Skeletal muscle cell (primary cell): ENCODE measurements around the gene NKD2.

ENCODE experiments used
- DNase-seq: peaks from one replicate; pipeline ENCODE4 v3.0.0-alpha.2; 2010; ENCODE audit warnings: low read depth
- H3K4me3 ChIP-seq: 2 replicates; pipeline ENCODE4 v1.5.1; 2011; ENCODE audit warnings: low read depth, mild to moderate bottlenecking, control low read depth, low read length, moderate library complexity

Gene NKD2

GRCh38 chr5:978054-978453, 30.5 kb upstream of the NKD2 start:
- no peak overlapping the region for H3K4me3 ChIP-seq
- no peak for DNase-seq

DNA sequence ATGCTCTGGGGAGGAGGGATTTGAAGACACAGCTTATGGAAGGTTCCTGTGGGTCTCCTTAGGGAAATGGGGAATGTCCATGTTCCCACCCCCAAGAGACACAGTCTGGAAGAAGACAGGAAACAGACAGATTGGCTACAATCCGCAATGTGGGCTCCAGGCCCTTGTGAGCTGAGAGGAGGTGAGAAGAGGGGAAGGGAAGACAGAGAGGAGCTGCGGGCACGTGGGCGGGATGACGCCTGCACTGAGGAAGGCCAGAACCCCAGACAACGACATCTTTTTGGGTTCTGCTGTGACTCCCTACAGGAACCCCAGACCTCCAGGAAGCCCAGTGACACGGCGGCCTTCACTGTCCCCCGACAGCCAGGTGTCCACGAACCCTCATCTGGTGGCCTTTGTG, 29.9 kb upstream of the NKD2 start:
- no peak for DNase-seq

DNA sequence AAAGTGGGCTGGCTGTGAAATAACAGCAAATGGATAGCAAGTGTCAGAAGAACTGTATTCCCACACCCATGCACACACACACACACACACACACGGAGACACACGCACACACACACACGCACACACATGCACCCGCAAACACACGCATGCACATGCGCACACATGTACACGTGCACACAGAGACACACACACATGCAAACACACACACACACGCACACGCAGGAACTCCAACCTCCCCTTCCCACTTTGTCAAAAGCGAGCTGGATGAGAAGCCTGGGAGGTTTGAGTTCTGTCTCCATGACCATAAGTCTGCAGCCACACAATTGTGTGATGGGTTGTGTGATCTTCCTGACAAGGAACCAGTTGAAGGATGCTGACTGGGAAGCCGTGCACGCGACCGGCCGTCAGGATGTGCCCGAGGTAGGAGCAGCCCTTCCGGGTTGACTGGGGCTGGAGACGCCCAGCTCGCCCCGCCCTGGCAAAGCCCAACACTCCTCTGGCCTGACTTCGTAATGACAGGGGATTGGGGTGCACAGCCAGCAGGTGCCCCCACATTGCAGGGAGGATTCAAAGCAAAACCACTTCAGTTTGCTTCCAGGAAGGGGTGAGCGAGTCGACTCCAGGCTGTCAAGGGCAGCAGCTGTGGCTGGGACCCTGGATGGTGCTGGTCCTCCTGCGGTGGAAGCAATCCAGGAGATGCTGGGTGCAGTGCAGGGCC, 29.3 kb upstream of the NKD2 start:
- H3K4me3 ChIP-seq, result no peak overlapping the region
- no peak for DNase-seq

More for the DNA sequence above, 29.9 kb upstream of the NKD2 start:
- no peak overlapping the region for H3K4me3 ChIP-seq

- no peak overlapping the region for H3K4me3 ChIP-seq
- DNase-seq, result no peak
Observed at GRCh38 chr5:980001-980588, 28.5 kb upstream of the NKD2 start.

DNA sequence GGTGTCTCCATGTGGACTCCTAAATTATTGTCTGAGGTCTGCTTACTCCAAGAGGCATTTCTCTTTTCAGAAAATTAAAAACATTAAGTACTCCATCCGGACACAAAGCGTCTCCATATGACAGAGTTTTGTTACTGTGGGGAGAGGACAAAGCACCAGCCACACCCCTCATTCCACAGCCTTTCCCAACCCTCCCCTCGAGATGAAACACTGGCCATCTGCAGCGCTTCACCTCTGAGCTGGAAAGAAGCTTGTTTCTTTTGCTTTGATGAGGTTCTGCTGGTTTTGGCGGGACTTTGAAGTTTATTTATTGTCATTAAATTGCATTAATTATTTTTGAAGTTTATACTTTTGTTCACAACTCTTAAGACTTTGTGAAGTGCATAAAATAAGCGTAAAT, 27.6 kb upstream of the NKD2 start:
- no peak overlapping the region for H3K4me3 ChIP-seq
- DNase-seq, result no peak

DNA sequence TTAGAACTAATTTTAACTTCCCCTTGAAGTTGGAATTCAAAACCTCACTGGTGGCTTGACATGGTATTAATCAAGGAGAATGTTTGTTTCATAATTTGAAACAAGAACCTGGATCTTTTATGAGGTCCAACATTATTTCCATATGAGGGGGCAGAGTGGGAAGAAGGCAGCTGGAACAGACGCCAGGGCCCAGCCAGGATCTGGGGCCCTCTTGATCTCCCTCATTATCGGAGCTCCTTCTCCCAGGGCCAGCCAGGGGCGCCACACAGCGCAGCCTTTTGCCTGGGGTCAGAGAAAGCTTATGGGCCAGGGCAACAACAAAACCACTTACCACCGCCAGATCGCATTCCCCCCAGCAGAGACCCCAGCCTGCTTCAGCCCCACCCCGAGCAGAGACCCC, 27.1 kb upstream of the NKD2 start:
- DNase-seq, result no peak

DNA sequence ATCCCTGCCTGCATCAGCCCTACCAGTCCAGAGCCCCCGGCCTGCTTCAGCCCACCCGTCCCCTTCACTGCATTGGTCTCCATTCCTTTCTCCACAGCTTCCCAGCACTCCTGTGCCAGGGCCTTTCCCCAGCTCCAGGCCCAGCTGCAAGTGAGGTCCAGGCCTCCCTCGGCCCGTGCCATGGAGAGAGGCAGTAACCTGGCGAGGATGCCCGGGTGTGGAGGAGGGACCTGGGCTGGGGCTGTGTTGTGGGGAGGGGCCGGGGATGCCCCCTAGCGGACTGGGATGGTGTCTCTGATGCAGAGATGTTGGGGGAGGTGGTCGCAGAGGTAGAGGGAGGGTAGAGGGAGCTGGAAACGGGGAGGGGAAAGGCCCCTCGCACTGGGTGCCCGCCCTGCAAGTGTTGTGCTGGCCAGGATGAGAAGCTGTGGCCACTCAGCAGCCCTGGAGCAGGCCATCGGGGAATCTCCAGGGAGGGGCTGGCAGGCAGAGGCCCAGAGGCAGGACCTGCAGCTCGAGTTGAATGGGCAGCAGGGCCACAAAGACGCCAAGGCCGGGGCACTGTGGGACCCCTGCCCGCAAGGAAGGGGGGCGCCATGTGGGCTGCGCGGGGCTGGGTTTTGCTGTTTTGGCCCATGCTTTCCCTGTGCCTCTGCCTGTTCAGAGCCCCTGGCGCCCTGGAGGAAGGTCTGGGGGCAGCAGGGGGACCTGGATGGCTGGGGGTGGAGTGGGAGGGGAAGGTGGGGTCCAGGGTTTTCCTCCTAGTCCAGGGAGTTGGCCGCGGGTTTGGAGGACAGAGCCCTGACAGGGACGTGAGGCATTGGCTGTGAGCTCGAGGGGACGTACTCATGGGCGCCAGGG, 26.0 kb upstream of the NKD2 start:
- DNase-seq, result no peak

More for the DNA sequence above, 27.1 kb upstream of the NKD2 start:
- no peak overlapping the region for H3K4me3 ChIP-seq

GRCh38 chr5:983238-983524, 25.4 kb upstream of the NKD2 start:
- H3K4me3 ChIP-seq, result no peak overlapping the region
- DNase-seq, result no peak

More for the DNA sequence above, 26.0 kb upstream of the NKD2 start:
- no peak overlapping the region for H3K4me3 ChIP-seq

GRCh38 chr5:983568-983967, 25.0 kb upstream of the NKD2 start:
- H3K4me3 ChIP-seq, result no peak overlapping the region
- DNase-seq, result no peak

GRCh38 chr5:984774-985173, 23.8 kb upstream of the NKD2 start:
- H3K4me3 ChIP-seq, result no peak overlapping the region
- DNase-seq, result no peak

DNA sequence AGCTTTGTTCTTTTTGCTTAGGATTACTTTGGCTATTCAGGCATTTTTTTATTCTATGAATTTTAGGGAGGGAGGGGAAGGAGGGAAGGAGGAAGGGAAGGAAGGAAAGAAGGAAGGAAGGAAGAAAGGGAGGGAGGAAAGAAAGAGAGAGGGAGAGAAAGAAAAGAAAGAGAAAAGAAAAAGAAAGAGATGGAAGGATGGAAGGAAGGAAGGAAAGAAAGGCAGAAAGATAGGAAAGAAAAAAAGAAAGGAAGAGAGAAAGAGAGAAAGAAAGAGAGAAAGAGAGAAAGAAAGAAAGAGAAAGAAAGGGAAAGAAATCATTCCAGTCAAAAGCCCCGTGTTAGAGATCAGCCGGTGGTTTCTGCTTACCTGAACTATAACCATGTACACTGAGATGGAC, 20.8 kb upstream of the NKD2 start:
- no peak overlapping the region for H3K4me3 ChIP-seq

DNA sequence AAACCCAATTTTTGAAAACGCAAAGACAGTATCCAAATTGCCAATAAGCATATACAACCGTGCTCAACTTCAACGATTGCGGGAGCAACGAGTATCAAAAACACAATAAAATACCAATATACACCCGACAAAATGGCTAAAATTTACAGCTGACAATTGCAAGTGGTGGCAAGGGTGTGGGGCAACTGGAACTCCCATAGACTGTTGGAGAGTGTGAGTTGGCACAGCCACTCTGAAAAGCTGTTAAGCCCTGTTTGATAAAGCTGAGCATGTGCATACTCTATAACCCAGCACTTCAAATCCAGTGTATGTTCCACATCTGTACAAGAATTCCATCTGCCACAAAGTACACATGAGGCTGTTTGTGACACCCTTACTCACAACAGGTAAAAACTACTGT, 20.3 kb upstream of the NKD2 start:
- no peak for DNase-seq
- no peak overlapping the region for H3K4me3 ChIP-seq

More for the DNA sequence above, 20.8 kb upstream of the NKD2 start:
- DNase-seq, result no peak

DNA sequence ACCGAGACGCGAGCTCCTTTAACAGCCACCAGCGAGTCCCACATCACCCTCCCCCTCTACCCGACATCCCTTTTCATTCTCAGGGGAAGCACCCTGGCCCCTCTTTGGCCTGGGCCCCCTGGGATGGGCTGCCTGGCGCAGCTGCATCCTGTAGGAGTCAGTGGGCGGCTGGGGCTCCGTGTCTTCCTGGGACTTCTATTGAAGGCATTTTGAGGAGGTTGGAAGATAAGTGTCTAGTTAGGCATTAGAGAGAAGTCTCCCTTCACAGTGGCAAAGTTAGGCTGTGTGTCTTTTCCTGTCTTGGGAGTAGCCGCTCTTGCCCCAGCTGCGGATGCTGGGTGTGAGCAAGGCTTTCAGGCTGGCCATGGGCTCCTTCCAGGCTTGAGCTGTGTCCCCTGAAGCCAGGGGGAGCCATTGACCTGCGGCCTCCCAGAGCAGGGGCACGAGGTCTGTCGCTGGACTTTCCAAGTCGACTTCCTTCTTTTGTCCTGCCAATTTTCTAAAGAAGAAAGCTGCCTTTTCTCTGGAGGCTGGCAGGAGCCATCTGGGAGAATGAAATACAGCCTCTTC, 18.6 kb upstream of the NKD2 start:
- no peak overlapping the region for H3K4me3 ChIP-seq
- DNase-seq, result no peak

- DNase-seq, result no peak
- no peak overlapping the region for H3K4me3 ChIP-seq
Observed at GRCh38 chr5:991472-992267, 16.9 kb upstream of the NKD2 start.

DNA sequence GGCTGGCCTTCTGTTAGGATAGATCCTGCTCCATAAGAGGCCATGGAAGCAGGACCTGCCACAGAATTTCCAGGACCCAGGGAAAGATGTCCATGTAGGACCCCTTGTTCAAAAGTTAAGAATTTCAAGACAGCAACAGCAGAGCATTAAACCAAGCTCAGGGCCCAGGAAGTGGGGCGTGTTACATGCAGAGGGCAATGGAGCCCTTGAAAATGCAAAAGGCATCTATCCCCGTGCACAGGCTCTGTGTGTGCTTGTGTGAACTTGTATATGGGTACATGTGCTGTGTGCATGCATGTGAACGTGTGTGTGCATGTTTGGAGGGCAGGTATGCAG, 14.4 kb upstream of the NKD2 start:
- no peak overlapping the region for H3K4me3 ChIP-seq
- DNase-seq, result no peak

GRCh38 chr5:994821-995220, 13.8 kb upstream of the NKD2 start:
- no peak for DNase-seq
- no peak overlapping the region for H3K4me3 ChIP-seq

DNA sequence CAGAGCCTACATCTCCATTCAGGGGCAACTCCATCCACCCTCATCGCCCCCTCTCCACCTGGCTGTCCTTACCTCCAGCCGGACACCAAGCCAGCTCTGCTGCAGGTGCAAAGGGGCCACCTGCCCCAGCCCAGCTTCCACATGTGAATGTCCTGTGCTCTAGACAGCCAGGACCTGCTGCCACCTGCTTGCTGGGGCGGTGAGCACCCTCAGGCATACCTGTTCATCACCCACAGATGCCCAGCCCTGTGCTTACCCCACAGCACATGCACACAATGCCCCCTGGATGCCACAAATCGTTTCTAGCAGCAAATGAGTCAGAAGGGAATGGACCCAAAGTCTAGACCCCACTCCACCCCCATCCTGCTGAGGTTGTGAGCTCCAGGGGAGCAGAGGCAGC, 13.3 kb upstream of the NKD2 start:
- H3K4me3 ChIP-seq, result no peak overlapping the region
- no peak for DNase-seq

- H3K4me3 ChIP-seq, result no peak overlapping the region
- no peak for DNase-seq
Observed at GRCh38 chr5:997001-997474, 11.6 kb upstream of the NKD2 start.

GRCh38 chr5:997711-998110, 10.9 kb upstream of the NKD2 start:
- no peak for DNase-seq
- no peak overlapping the region for H3K4me3 ChIP-seq
